Fibroblast of skin of left biceps (primary cell): ENCODE results near the gene BMAL1.

ENCODE experiments used
- DNase-seq, 2 experiments: peaks; one replicate each; pipeline ENCODE4 v3.0.0-alpha.2; 2013; ENCODE audit warnings: low read depth in 2 of 2

Gene BMAL1

DNA sequence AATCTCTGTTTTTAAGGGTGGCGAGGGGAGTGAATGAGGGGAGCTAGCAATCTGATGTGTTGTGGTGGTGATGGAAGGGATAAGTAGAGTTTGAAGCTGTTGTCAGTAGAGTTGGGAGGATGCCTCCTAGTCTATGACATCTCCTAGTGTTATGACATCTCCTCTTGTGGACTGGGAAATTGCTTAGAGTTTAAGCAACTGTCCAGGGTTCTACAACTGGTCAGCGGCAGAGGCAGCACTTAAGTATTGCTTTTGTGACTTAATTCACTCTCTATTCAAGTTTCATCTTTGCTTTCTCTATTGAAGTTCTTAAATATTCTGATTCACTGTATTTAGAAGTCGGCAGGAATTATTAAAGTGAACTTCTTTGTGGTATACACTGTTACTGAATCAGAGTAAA is 13.8 kb downstream of the BMAL1 start:
- DNase-seq, result no peak

DNA sequence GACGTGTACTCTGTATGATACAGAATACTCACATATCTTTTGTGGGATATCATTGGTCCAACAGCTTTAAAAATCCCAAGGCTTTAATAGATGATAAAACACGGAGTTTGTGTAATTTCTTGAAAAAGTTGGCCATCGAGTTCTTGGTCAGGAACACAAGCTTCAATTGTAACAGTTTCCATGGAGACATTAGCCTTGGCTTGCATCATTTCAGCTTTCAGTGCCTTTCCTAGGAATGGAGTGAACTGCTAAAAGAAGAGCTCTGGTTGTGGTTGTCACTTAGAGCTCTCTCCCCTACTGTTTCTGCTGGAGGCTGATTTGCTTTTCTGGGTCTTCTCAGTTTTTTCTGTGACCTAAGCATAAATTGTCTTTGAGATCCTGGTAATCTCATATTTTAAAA is 14.2 kb downstream of the BMAL1 start:
- DNase-seq, result no peak

DNA sequence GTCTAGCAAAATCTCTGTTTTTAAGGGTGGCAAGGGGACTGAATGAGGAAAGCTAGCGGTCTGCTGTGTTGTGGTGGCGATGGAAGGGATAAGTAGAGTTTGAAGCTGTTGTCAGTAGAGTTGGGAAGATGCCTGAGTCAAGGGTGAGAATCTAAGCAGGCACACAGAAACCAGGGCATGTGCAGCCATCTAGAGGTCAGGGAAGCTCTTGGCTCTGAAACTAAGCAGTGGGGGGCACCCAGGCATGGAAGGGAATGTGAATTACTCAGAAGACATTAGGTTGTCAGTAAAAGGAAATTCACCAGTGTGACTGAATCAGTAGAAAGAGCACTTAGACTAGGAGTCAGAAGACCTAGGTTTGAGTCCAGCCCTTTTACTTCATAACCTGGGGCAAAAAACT is 15.4 kb downstream of the BMAL1 start:
- no peak for DNase-seq

DNA sequence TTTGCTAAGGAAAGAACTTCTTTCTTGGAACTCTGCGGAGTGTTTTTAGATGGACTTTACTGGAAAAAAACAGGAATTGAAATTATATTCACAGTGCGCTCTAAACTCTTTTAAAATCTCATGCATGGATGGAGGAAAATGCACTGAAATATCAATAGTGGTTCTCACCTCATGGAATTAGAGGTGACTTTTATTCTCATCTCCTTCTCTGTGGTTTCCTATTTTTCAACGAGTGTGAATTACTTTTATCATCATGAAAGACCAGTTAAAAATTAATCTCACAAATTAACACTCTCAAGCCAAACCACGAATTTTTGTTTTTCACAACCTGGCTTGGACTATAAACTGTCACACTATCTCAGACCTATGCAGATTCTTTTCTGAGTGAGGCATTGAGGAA is 16.6 kb downstream of the BMAL1 start:
- no peak for DNase-seq

DNA sequence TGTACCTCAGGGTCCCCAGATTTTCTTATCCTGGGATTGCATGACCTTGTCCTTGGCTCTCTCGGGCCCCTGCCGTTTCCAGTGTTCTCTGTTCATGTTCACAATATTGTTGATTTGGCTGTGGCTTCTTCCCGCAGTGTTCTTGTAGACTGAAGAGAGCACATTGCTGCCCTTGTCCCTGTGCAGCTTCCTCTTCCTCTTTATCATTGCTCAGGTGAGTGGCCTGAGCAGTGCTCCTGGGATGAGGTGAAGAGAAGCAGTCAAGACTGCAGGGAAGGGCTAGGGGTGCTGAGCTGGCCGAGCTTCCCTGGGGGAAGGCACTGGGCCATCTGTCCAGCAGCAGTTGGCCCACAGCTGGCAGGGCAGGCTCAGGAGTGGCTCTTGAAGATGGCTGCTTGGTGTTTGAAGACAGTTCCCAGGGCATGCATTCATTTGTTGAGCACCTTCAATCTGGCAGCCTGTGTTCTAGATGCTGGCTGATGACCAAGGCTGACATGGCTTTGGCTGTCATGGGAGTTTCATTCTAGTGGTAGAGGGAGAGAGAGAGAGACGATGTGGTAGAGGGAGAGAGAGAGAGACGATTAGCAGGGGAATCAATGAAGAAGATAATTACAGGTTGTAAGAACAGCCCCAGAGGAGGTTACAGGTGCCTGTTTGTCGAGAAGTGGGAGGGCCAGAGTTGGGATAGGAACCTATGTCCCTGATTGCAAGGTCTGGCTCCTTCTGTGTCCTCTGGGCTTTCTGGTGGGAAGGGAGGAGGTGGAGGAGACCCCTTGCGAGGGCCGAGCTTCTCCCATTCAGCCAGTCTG is 17.4 kb downstream of the BMAL1 start:
- DNase-seq, result no peak

DNA sequence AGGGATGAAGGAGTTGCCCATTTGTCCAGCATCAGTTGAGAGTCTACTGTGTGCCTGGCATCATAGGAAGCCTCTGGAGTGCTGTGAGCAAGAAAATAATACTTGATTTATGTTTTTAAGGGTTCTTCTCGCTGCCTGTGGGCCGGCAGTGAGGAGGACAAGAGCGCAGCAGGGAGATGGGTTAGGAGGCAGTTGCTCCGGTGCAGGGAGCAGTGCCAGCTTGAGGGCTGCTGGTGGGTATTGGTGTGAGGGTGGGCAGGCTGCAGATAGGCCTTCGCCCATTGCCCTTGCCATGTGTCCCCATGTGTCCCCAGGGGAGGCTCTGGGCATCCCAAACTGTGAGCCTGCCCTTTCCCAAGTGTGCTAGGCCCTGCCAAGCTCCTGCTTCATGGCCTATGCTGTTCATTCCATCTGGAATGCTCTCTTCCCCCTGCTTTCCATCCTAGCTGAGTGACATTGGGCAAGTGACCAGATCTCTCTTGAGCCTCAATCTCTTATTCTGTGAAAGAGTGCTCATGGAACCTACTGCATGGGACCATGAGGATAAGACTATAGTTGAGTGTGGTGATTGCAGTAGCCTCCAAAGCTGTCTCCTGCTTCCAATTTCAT is 19.8 kb downstream of the BMAL1 start:
- no peak for DNase-seq

DNA sequence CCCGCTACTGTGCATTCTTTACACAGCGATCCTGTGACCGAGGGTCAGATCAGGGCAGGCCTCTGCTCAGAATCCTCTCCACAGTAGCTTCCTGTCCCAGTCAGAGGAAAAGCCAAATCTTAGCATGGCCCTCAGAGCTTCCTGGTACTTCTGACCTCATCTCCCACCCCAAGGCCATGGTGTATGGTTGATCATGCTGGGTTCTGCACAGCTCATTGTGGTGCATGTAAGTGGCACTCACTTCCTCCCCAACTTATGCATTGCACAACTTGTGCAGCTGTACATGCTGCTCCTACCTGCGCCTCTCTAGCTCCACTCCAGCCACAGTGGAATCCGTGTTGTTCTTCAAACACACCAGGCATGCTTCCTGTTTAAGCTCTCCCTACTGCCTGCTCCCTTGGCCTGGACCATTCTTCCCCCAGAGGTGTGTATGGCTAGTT is 20.3 kb downstream of the BMAL1 start:
- no peak for DNase-seq

DNA sequence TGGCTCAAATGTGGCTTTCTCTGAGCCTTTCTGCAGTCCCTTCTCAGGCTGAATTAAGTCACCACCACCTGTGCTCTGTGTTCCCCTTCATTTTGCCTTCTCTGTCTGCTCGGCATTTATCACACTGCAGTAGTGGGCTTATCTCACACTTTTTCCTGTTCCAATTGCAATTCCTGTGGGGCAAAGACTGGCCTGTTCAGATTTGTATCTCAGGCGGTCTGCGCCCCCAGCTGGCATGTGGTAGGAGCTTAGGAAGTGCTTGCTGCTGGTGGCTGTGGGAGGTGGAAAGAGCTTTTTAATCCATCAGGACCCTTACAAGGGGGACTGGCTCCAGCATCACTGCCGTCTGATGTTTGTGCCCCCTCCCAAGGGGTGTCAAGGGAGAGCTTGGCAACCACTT is 21.2 kb downstream of the BMAL1 start:
- no peak for DNase-seq

DNA sequence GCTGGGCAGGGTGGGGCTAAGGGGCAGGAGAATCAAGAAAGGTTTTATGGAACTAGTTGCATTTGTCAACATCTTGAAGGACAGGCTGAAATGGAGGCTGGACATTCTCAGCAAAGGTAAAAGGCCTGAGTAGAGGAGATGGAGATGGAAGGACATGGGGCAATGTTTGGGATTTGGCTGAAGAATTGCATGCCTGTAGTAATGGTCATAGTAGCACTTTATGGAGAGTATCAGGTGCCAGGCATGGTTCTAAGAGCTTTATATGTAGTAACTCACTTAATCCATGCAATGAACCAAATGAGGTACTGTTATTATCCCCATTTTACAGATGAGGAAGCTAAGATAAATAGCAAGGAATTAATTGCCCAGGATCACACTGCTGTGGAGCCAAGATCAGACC is 23.9 kb downstream of the BMAL1 start:
- DNase-seq, result no peak

DNA sequence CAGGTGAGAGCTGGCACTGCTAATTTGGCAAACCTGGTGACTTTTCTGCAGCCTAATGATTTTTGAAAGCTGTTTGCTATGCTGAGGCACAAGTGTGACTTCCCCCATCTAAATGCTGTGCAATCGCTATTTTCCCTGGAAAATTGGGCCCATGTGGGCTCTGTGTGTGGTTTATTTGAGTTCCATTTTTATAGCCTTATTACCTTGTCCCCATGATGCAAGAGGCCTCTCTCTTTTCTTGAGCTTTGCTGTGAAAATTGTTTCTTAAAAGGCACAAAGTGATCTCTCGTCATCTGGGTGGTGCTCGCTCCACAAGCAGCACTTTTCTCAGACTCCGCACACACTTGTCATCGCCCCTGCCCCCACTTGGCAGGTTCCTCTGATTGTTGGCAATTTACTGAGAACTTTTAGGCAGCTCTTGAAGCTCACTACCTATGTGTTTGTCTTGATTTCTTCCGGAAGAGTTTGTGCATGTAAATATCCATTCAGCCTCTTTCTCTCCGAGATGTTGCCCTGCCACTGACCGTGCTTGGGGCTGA is 24.9 kb downstream of the BMAL1 start:
- no peak for DNase-seq

DNA sequence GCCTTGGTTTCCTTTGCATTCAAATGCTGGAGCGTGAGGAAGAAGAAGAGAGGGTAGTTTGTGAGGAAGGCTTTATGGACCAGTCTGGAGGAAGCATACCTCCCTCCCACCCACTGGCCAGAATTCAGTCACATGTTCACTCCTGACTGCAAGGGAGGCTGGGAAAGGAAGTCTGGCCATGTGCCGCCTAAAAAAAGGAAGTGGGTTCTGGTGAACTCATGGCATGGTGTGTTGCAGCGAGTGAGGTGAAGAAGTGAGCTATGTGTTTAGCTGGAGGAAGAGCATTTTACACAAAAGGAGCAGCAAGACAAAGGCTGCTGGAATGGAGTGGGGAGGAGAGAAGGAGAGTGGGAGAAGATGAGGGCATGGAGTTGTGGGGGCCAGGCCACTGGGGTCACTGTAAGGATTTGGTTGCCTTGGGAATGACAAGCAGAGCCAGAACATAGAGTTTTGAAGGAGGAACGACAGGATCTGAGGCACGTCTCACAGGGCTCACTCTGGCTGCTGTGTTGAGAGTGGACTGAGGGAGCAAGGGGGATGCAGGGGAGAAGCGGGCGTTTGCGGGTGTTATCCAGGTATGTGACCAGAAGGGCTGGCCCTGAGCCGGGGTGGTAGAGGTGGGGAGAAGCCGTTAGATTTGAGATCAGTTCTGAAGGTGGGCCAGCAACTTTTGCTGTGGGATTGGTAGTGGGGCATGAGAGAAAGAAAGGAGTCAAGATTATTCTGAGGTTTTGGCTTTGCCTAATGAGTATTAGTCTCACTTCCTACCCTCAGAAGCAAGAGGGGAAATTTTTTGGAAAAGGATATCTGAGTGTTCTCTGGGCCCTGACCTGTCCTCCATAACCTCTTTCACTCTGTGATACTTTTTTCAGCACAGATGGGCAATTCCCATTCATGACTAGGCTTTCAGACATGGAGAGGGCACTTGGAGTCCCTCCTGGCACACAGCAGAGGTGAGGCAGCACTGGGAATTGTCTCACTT is 26.4 kb downstream of the BMAL1 start:
- DNase-seq, result no peak

DNA sequence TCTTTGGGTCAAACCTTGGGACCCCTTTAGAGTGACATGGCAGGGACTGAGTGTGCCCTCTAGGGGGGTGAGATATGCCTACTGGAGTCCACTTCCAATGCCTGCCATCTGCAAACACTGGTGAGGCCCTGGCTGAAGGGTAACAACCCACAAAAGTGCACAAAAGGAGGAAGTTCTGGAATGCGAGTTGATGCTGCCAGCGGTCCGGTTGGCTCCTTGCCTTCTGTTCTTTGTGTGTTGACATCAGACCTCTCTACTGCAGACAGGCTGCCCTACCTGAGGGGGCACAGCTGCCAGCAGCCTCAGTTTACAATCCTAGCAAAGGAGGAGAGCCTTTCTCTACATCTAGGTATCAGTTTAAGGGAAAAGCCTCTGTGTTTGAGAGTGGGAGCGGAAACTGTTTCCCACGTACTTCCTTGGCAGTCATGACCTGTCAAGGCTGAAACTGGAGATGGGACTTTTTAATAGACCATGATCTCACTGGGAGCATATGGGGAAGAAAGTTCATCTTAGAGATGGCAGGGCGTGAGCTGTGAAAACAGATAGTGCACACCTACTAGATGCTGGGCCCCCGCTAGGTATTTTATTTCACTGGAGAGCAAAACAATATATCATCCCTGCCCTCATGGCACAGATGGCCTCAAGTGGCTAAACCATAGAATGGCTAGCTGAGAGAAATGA is 27.2 kb downstream of the BMAL1 start:
- DNase-seq, result no peak

DNA sequence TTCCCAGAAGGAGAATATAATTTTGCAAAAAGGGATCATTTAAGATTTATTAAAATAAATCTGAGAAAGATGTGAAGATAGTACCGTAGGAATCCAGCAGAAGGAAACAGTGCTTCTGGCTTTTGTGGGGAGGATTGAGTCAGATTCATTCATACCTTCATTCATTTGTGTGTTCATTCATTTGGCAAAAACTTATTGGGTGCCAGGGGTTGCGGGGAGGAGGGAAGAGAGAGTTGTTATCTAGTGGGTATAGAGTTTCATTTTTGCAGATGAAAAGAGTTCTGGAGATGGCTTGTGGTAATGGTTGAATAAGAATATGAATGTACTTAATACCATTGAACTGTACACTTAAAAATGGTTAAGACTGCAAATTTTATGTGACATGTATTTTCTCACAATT is 31.1 kb downstream of the BMAL1 start:
- DNase-seq, result no peak

DNA sequence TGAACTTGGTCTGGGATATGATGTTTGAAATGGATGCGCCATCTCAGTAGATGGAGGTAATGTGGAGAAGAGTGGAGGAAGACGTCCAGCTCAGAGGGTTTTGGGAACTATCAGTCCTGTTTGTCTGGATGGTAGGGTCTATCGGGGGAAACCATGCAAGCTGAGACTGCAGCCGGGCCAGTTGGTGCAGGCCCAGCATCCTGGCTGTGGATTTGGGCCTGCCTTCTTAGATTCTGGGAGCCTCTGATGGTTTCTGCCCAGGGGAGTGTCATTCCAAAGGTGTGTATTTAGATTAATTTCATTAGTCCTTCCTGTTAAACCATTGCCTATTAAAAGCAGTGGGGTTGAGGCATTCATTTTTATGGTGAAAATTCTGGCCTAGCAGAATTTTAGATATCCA is 31.6 kb downstream of the BMAL1 start:
- no peak for DNase-seq

DNA sequence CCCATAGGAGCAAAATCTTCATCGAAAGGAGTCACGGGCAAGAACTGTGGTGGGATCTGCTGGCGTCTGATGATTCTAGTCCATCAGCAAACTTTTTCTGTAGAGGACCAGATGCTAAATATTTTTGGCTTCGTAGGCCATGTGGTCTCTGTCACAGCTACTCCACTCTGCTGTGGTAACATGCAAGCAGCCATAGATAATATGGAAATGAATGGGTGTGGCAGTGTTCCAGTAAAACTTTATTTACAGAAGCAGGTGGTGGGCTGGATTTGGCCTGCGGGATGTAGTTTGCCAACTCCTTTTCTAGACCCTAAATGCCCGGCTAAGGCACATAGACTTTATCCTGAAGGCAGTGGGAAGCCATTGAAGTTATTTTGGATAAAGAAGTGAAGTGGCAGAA is 32.9 kb downstream of the BMAL1 start:
- no peak for DNase-seq

DNA sequence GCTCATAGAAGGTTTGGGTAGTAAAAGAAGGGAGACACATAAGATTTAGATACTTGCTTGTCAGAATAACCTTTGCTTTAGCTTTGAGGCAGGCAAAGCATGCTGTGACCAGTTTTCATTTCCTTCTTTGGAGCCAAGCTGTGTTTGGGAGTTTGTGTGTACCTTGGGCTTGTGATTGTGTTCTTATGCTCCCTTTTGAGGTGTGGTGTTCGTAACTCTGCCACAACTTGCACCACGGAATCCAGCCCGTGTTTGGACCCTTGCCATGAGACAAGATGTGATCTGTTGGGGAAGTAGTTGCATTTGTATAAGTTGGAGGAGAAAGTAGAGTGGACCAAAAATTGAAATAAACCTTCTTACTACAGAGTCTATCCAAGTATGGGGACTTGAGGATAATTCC is 34.0 kb downstream of the BMAL1 start:
- no peak for DNase-seq

DNA sequence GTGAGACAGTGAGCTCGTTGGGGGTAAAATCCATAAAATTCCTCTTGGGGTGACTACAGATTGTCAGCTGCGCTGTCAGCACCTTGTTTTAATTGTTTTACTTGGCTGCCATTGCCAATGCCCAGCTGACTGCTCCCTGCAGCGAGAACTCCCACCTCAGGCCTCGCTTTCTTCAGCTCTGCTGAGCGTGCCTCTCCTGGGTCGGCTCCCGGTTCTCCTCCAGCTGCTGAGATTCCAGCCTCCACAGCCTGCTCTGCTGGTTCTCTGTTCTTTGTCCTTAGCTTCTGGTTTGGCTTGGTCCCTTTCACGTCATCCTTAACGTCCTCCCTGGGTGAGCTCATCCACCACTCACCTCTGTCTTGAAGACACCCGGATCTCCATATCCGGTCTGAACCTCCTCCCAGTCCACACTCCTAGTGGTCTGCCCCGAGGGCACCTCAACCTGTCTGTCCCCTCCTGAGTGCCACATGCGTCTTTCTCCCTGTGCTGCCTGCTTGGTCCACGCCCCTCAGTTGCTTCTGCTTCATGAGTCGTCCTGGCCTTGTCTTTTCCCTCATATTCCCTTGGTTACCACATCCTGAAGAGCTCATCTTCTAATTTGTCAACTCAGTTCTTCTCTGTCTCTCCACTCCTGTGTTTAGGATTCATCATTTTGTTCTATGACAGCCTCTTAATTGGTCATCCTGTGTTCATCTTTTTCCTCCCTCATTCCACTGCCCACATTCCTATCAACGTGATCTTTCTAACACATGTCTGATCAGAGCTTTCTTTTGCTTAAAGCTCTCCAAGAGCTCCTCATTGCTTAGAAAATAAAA is 35.6 kb downstream of the BMAL1 start:
- DNase-seq, result no peak

DNA sequence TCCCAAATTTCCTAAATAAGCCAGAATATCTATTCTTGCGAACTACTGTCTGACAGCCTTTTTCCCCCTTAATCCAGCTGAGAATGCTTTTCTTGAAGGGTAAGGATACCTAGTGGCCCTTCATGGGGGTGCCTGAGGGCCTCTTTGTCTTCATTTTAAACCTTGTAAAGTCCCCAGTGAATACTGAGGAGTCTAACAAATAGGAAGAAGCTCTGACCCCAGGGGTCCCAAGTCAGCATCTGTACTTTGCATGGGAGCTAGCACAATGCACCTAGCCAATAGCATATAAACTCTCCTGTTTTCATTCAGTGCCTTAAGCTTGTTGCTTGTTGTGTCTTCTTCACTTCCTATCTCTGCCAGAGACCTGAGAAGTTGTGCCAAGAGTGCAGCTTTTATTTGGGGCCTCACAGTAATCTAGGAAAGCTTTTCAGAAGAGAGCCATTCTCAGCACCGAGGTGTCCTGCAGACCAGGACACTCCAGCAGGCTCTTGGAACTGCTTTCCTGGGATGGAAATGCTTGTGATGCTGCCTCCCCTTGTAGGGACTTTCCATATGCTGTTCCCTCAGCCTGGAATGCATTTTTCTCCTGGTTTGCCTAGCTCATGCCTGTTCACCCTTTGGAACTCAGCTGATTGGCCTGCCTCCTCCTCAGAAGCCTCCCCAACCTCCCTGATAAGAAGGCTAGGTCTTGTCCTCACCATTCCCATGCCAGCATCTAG is 37.2 kb downstream of the BMAL1 start:
- DNase-seq, result no peak

DNA sequence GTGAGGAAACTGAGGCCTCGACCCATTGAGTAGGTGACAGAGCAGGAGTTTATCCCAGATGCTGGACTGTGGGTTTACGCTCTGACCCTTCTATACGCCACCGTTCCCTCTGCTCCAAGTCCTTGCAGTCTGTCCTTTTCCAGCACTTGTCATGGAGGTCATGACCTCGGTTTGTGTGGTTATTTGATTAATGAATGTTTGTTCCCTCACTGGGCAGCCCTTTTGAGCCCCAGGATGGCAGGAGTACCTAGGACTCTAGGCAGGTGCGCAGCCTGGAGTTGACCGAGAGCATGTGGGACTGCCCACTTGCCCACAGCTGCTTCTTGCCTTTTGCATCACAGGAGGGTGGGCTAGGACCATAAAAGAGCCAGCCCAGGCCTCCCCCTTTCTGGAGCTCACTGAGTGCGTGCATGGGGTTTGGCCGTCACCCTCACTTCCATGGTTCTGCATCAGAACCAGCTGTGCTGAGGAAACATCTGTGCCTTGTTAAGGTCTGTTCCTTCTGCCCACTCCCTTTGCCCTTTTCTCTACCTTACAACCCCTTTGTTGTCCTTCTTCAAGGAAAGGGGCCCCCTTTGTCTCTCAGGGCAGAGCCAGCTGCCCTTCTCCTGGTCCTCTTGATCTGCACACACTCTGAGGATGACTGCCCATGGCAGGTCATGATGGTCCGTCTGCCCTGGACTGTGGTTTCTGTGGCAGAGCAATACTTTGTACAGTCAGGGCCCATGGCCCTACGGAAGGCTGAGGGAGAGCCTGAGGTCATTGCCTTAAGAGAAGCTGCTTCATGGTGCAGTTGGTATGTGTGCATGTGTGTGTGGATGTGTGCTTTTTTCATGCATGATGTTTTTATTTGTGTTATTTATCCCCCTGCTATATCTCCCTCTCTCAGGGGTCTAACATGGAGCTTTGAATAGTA is 38.2 kb downstream of the BMAL1 start:
- no peak for DNase-seq
